GM06990 (cell line): ENCODE data around the gene KIF26B.

Experiments used
- DNase-seq: peaks from one replicate; pipeline ENCODE4 v3.0.0-alpha.2; 2011; ENCODE audit not compliant: insufficient read length; ENCODE audit errors: extremely low read depth
- H3K27me3 ChIP-seq: replicated peaks from 2 replicates; pipeline ENCODE4 v1.6.0; 2011; ENCODE audit warnings: low read length; ENCODE audit not compliant: control insufficient read depth, insufficient read depth
- H3K36me3 ChIP-seq: 2 replicates; pipeline ENCODE4 v1.5.1; 2011; ENCODE audit warnings: low read length; ENCODE audit not compliant: control insufficient read depth, insufficient read depth
- H3K4me3 ChIP-seq: replicated peaks from 2 replicates; pipeline ENCODE4 v1.5.1; 2011; ENCODE audit warnings: low read depth, mild to moderate bottlenecking, control low read depth, low read length
- CTCF ChIP-seq: IDR thresholded peaks from 2 replicates; pipeline ENCODE4 v1.5.1; 2011; ENCODE audit warnings: low read length, control low read depth, mild to moderate bottlenecking, inconsistent platforms; ENCODE audit not compliant: insufficient read depth, poor library complexity, severe bottlenecking

KIF26B gene

GRCh38 chr1:245530937-245531336 lies 376.2 kb downstream of the KIF26B start:
- no peak for DNase-seq
- no peaks in the 10 kb centered on the region for H3K36me3 ChIP-seq
- no peak overlapping the region for H3K4me3 ChIP-seq
- TF ChIP-seq CTCF, result no peak
- no peaks in the 10 kb centered on the region for H3K27me3 ChIP-seq

- no peak for DNase-seq
- no peaks in the 10 kb centered on the region for H3K36me3 ChIP-seq
- no peak for TF ChIP-seq CTCF
- H3K27me3 ChIP-seq, result 0 out of 2 replicates have a peak, but pooled peaks cover 2% of the 10 kb centered on the region
- no peak overlapping the region for H3K4me3 ChIP-seq
Measured at GRCh38 chr1:245537992-245538391, 383.2 kb downstream of the KIF26B start.

- H3K4me3 ChIP-seq, result no peak overlapping the region
- no peak for DNase-seq
- 0 out of 2 replicates have a peak, but pooled peaks cover 2% of the 10 kb centered on the region for H3K27me3 ChIP-seq
- H3K36me3 ChIP-seq, result no peaks in the 10 kb centered on the region
- no peak for TF ChIP-seq CTCF
Measured at GRCh38 chr1:245538671-245539070, 383.9 kb downstream of the KIF26B start.

GRCh38 chr1:245541369-245541768 lies 386.6 kb downstream of the KIF26B start:
- DNase-seq, result no peak
- Histone ChIP-seq H3K36me3 (no peaks in the 10 kb centered on the region), H3K4me3 (no peak overlapping the region), H3K27me3 (0 out of 2 replicates have a peak, but pooled peaks cover 2% of the 10 kb centered on the region)
- TF ChIP-seq CTCF, result no peak

- H3K36me3 ChIP-seq, result no peaks in the 10 kb centered on the region
- H3K27me3 ChIP-seq, result 0 out of 2 replicates have a peak, but pooled peaks cover 2% of the 10 kb centered on the region
- TF ChIP-seq CTCF, result no peak
- no peak overlapping the region for H3K4me3 ChIP-seq
- DNase-seq, result no peak
Measured at GRCh38 chr1:245542365-245542764, 387.6 kb downstream of the KIF26B start.

- H3K36me3 ChIP-seq, result no peaks in the 10 kb centered on the region
- no peak overlapping the region for H3K4me3 ChIP-seq
- TF ChIP-seq CTCF, result no peak
- DNase-seq, result no peak
- no peaks in the 10 kb centered on the region for H3K27me3 ChIP-seq
Measured at GRCh38 chr1:245544236-245544635, 389.5 kb downstream of the KIF26B start.
